ENCODE measurements around the gene TPRG1L.

TPRG1L gene

GRCh38 chr1:3628445-3628844, 3.6 kb downstream of the TPRG1L start:
- no peak for DNase-seq (ENCODE audit: low read depth)

DNA sequence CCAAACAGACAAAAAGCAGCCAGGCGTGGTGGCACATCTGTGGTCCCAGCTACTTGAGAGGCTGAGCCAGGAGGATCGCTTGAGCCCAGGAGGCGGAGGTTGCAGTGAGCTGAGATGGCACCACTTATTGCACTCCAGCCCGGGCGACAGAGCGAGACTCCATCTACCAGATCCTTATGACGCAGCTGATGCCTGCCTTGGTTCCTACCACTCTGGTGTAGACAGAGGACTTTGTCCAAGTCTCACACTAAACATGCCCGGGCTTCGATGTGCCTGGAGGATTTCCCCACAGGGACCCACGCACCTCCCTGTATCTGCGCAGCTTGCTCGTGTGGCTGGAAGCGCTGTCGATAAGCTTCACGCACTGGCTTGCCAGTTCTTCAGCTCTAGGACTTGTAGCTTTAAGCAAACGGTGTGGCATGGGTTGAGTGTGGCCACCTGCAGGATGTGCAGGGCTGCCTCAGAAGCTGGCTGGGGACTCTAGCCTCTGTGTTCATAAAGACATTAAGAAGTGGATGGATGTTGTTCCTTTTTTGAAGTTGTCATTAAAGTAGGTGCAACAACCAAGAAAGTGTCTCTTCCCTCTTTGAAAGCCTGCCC, 4.8 kb downstream of the TPRG1L start:
- no peak for DNase-seq (ENCODE audit: low read depth)

DNA sequence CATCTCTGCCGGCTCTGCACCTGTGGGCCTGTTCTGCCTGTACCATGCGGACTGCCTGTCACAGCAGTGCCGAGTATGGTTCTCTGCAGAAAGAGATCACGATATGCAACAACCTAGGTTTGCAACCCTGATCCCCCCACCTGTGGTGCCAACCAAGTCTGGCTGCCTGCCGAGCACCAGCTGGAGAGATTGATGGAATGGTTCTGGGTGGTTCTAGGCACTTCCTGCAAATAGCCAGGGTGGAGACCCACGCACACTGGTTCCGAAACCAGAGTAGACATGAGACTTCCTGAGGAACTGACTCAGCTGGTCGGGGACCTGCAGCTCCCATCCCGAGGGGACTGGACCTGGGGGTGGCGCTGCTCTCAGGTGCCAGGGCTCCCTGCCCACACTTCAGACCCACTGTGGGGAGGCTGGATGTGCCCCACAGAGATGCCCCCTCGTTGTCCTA, 5.4 kb downstream of the TPRG1L start:
- no peak for DNase-seq (ENCODE audit: low read depth)

- DNase-seq (ENCODE audit: low read depth), result no peak
These were observed 6.1 kb downstream of the TPRG1L start for GRCh38 chr1:3630914-3631313.

DNA sequence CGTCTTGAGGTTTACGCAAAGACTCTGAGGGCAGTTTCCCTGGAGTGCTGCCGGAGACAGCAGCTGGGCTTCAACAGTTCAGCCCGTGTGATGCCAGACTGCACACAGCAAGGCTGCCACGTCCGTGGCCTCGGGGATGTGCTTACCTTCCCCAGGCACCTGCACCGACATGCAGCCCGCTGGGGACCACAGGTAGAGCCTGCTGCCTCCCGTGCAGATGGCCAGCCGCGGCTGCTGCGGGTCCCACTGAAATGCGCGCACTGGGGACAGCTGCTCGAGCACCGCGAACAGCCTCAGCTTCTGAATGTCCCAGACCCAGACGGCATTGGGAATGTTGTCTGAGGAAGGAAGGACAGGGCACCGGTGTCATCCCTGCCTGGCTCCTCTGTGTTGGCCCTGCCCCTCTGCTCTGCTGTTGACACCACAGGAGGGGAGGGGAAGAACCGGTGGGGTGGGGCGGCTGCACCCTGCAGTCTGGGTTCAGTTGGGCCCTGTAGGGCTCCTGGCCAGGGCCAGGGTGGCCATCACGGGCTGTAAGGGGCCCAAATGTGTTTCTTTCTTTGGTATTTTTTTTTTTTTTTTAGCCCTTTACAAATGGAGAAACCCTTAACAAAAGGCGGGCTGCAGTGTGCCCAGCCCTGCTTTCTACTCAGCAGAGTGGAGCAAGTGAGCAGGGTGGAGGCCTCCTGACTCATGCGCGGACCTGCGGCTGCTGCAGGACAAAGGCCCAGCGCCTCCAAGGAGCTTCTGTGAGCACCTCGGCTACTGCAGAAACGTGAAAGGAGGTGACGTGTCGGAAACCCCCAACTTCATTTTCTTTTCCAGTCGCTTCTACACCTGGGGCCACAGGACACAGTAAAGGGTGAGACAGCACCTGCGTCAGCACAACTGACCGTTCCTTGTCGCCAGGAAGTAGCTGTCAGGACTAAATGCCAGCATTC, 6.8 kb downstream of the TPRG1L start:
- DNase-seq (ENCODE audit: low read depth), result no peak

- no peak for DNase-seq (ENCODE audit: low read depth)
These were observed 7.5 kb downstream of the TPRG1L start for GRCh38 chr1:3632298-3632697.

DNA sequence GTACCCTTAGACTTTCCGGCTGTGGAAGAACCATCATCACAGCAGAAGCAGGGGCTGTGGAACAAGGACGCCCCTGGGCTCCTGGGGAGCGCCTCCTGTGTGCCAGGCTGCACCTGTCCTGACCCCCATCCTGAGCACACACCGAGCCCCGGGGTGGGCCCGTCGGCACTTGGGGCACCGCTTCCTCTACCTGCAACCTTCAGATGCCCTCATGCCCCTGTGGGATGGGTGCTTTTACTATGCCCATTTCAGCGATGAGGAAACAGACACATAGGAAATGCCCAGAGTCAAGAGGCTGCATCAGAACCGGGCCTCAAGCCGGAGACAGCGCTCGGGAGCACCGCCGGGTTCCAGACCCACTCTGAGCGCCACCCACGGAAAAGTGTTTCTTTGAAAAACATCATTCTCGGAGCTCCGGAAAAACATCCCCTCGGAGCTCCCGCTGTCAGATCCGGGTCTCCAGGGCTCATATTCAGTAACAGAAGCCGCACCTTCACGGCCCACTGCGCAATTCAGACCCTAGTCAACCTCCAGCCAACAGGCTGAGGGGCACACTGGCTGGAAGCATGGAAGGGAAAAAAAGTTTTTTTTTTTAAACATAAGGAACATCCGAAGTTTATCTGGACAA, 8.0 kb downstream of the TPRG1L start:
- no peak for DNase-seq (ENCODE audit: low read depth)

DNA sequence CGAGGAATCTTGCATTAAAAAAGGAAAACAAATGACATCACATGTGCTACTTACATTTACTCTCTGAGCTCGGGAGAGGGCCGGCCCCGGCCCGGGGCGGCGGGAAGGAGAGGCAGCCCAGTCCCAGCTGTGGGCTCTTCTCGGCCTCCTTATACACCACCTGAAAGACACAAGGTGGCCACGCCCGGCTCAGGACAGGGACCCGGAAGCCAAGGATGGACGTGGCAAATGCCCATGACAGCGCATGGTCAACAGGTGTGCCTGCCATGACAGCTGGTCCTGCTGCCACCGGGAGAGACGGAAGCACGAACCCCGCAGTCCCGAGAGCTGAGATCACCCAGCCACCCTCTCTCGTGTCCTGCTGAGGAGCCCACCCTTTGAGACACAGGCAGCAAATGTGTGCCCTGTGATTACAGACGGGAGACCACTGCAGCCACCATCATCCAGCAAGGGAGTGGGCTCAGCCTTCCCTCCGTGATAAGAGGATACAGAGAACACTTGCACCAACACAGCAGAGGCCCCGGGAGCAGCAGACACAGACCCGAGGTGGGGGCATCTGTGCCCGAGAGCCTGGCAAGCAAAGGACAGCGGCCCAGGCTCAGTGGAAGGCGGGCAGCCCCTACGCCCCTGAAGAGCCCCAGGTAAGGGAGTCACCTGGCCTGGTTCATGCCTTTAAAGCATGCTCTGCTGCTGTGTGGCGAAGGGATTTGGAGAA, 8.7 kb downstream of the TPRG1L start:
- no peak for DNase-seq (ENCODE audit: low read depth)

DNA sequence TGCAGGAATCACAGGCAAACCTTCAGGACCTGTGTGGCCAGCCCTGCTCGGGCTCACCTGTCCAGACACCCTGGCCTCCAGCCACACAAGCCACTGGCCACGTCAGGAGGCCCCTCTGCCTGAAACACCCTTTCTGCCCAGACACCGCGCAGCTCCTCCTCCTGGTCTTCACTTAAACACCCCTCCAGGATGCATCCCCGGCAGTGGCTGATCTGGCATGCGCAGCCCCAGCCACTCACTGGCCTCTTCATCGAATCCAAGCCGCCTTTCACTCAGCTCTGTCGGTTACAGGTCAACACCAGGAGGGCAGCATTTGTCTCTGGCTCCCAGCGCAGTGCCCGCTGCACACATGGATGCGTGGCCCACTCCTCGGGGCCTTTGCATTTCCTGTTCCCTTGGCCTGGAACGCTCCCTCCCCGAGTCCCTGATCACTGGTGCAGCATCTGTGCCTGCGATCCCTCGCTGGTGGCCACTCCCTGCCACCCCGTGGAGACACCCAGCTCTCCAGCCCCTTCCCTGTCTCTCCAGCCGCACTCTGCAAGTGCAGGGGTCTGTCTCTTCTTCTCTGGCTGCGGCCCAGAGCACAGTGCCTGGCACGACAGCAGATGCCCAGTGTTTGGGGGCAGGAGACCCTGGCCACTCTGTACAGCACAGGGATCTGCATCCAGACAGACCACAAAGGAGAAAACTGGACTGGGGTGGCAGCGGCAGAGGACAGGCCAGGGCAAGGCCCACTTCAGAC, 9.4 kb downstream of the TPRG1L start:
- DNase-seq (ENCODE audit: low read depth), result no peak

GRCh38 chr1:3636080-3636479, 11.3 kb downstream of the TPRG1L start:
- DNase-seq (ENCODE audit: low read depth), result no peak

GRCh38 chr1:3636531-3636930, 11.7 kb downstream of the TPRG1L start:
- DNase-seq (ENCODE audit: low read depth), result no peak

GRCh38 chr1:3638027-3638426, 13.2 kb downstream of the TPRG1L start:
- no peak for DNase-seq (ENCODE audit: low read depth)

- no peak for DNase-seq (ENCODE audit: low read depth)
These were observed 13.9 kb downstream of the TPRG1L start for GRCh38 chr1:3638676-3639075.

- no peak for DNase-seq (ENCODE audit: low read depth)
These were observed 14.6 kb downstream of the TPRG1L start for GRCh38 chr1:3639397-3639911.

GRCh38 chr1:3640121-3640837, 15.5 kb downstream of the TPRG1L start:
- DNase-seq (ENCODE audit: low read depth), result no peak

GRCh38 chr1:3641046-3641760, 16.4 kb downstream of the TPRG1L start:
- no peak for DNase-seq (ENCODE audit: low read depth)

DNA sequence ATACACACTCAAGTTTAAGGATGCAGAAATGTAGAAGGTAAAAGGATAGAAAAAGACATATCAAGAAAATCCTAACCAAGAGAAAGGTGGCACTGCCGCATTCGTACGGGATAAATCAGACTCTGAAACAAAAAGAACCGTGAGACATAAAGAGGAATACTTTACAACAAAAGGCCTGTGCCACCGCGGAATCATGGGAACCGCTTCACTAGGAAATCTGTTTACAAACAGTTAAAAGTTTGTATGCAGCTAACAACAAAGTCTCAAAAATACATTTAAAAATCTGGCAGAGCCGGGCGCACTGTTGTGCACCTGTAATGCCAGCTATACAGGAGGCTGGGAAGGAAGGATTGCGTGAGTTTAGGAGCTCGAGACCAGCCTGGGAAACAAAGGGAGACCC, 17.0 kb downstream of the TPRG1L start:
- no peak for DNase-seq (ENCODE audit: low read depth)

DNA sequence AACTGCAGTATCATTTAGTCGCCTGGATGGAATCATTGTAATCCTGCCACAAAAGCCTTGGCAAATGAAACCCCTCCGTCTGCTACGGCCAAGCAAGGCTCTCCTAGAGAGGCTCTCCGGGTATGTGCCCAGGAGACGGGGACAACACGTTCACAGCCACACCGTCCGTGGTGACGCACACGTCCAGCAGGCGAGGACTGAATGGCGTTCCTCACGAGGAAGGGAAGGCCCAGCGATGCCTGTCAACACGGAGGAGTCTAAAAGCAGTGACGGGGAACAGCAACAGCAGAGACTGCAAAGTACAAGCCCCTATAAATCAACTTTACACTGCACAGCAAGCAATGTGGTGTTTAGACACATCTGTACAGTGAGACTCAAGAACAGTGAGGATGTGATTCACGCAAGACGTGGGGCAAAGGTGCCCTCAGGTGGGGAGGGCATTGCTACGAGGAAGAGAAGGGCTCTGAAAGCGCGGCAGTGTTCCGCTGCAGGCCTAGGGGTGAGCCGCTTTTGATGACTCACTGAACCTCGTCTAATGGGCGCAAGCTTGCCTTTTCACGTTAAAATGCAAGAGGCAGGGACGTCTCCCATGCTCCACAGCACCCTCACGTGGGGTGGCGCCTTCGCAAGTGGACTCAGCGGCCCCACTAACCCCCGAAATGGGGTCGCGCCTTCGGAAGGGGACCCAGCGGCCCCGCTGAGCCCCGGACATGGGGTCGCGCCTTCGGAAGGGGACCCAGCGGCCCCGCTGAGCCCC, 18.3 kb downstream of the TPRG1L start:
- DNase-seq (ENCODE audit: low read depth), result no peak

- DNase-seq (ENCODE audit: low read depth), result no peak
These were observed 19.5 kb downstream of the TPRG1L start for GRCh38 chr1:3644273-3644672.
